ENCODE data around the gene IFT122.

Gene IFT122

DNA sequence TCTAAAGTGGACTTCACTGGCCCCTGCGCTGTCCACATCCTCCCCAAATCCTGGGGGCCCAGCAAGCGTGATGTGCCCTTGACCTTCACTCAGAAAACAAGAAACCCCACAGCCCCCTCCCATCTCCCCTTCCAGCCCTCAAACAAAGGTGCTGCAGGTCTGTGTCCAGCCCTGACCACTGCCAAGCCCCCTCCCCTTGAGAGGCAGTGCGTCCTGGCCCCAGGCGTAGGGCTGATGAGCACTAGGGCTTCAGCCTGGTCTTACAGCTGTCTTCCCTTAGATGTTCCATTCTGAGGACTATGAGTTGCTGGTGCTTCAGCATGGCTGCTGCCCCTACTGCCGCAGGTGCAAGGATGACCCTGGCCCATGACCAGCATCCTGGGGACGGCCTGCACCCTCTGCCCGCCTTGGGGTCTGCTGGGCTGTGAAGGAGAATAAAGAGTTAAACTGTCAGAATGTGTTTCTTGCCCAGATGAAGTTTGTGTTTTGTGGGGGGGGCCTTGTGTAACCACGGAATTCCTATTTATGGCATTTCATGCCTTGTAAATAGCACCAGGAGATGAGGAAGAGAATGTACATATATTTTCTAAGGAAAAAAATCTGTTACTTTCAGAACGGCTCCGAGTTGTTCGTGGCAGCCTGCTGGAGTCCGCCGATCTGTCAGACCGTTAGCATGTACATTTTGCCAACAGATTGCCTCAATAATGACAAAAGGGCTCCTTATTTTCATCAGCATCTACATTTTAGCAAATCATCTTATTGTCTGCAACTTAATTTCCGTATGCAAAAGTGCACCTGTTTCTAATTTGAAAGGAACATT lies 80.1 kb downstream of the IFT122 start:
- DNase-seq, result no peak

DNA sequence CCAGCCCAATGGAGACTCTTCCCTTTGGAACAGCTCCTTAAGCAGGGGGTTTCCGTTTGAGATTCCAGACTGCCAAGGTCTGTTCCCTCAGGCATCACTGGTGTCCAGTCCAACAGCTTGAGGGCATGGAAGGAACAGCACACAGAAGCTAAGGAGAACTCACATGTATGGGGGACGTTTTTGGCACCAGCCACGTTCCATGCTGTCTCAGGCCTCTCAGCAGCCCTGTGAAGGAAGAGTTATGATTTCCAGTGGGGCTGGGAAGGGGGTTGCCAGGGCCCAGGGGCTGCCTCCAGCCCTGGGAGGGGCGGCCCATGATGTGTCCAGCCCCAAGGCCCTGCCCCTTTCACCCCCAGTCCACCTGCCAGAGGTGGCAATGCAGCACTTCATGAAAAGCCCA lies 80.9 kb downstream of the IFT122 start:
- DNase-seq, result no peak

DNA sequence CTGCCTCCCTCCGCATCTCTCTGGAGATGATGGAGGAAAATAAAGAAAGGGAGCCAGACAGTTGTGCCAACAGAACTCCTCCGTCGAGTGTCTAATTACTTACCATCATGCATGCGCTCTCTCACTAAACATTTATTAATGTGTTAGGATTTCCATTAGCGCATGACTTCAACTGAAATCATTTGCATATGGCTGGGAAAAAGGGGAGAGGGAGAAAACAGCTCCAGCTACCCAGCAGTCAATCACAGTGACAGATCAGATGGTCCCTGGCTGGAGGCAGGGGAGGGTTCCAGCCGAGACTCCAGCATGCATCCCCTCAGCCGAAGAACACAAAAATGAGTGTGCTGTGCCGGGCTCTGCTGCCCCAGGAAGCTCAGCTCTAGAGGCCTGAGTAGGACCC lies 81.6 kb downstream of the IFT122 start:
- DNase-seq, result no peak

DNA sequence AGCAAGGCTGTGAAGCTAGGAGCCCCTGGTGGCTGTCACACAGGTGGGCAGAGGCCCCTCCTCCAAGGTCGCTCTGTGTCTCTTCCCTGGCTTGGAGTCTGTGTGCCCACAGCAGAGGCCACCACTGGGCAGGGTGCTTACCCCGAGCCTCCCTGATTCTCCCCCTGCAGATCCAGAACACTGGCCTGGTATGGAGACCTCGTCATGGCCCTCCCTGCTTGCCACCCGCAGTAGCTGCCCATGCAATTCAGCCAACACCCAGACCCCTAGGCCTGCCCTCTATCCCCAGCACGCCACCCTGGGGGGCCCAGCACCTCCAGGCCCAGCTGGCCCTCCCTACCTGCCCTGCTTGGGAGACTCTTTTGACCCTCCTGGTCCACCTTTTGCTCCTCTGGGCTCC lies 82.9 kb downstream of the IFT122 start:
- DNase-seq, result no peak

DNA sequence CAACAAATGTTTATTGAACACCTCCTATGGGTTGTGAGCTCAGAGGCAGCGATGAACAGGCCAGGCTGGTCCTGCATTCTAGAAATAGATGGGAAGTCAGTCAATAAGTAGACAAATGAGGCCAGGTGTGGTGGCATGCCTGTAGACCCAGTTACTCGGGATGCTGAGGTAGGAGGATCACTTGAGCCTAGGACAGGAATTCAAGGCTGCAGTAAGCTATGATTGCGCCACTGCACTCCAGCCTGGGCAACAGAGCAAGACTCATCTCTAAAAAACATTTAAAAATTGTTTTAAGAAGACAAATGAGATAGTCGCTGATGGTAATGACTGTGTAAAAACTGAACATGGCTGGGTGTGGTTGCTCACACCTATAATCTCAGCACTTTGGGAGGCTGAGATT lies 84.1 kb downstream of the IFT122 start:
- DNase-seq, result no peak

DNA sequence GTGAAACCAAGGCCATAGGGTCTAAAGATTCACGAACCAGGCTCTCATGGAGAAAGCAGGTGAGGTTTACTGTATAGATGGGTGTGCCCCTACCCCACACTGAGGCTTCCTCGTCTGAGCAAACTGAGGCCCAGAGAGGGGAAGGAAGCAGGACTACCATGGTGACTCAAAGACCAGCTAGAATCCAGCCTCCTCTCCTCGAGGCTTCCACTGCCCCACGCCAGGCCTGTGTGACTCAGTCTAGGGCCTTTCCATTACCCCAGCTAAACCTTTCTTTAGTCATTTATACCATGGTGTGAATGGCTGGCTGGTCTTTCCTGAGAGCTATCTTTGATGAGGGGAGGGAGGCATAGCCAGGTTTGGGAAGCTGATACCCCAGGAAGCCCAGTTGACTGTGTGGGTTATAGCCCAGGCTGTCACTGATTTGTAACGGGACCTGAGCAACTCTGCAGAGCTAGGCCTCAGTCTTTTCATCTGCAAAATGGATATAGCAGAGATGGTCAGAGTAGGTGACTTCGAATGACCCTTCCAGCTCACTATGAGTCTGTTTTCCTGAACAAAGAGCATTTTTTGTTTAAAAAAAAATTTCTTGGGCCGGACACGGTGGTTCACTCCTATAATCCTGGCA lies 85.4 kb downstream of the IFT122 start:
- DNase-seq, result no peak

DNA sequence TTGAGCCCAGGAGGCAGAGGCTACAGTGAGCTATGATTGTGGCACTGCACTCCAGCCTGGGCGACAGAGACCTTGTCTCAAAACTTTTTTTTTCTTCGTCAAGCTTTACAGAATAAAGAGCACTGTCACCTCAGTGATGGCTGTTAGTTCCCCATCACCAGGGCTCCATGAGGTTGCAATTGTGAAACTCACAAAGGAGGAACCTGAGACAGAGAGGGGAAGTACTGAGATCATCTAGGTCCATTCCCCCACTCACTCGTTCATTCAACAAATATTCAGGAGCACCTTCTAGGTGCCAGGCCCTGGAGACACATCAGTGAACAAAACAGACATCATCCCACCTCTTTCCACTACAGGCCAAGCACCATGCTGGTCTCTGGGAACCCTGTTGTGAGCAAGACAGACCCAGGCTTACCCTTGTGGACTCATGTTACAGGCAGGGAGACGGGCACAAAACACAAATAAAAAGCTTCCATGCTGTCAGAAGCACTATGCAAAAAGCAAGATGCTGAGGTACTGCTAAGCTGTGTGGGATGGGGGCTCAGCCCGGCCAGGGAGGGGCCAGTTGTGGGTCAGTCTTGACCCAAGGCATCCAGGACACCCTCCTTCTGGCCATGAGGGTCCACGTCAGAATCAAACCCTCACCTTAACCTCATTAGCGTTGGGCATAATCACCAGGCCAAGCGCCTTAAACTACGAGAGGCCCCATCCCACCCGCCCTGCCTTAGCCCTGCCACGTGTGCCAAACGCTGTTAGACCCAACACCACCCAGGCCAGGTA lies 86.3 kb downstream of the IFT122 start:
- DNase-seq, result peak in 1 of 2 experiments; percentile 26

DNA sequence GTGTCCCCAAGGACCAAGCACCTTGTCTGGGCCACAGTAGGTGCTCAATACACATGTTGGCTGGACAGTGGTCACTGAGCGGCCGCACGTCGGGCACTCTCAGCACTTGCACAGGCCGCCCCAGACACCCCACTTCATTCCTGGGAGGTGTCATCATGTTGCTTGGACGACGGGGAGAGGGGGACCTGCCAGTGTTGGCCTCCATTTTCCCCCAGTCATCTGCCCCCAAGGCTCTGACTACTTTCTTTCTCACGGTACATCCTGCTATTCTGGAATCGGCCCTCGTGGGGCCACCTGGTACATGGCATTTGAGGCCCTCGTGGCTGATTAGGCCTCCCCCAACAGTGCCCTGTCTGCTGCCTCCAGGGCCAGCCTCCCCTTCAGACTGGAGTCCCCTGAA lies 87.2 kb downstream of the IFT122 start:
- no peak for DNase-seq

DNA sequence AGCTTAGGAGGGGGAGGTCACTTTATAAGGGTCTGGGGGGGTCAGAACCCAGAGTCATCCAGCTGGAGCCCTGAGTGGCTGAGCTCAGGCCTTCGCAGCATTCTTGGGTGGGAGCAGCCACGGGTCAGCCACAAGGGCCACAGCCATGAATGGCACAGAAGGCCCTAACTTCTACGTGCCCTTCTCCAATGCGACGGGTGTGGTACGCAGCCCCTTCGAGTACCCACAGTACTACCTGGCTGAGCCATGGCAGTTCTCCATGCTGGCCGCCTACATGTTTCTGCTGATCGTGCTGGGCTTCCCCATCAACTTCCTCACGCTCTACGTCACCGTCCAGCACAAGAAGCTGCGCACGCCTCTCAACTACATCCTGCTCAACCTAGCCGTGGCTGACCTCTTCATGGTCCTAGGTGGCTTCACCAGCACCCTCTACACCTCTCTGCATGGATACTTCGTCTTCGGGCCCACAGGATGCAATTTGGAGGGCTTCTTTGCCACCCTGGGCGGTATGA lies 88.6 kb downstream of the IFT122 start, which contains the start of gene RHO:
Gene RHO, plus strand, starts transcription at position 51 of the 512 bp plus-strand sequence. Its CDS starts 95 bp downstream, at position 146.
- no peak for DNase-seq

DNA sequence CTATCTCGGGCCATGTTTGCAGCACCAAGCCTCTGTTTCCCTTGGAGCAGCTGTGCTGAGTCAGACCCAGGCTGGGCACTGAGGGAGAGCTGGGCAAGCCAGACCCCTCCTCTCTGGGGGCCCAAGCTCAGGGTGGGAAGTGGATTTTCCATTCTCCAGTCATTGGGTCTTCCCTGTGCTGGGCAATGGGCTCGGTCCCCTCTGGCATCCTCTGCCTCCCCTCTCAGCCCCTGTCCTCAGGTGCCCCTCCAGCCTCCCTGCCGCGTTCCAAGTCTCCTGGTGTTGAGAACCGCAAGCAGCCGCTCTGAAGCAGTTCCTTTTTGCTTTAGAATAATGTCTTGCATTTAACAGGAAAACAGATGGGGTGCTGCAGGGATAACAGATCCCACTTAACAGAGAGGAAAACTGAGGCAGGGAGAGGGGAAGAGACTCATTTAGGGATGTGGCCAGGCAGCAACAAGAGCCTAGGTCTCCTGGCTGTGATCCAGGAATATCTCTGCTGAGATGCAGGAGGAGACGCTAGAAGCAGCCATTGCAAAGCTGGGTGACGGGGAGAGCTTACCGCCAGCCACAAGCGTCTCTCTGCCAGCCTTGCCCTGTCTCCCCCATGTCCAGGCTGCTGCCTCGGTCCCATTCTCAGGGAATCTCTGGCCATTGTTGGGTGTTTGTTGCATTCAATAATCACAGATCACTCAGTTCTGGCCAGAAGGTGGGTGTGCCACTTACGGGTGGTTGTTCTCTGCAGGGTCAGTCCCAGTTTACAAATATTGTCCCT lies 89.6 kb downstream of the IFT122 start:
- no peak for DNase-seq

DNA sequence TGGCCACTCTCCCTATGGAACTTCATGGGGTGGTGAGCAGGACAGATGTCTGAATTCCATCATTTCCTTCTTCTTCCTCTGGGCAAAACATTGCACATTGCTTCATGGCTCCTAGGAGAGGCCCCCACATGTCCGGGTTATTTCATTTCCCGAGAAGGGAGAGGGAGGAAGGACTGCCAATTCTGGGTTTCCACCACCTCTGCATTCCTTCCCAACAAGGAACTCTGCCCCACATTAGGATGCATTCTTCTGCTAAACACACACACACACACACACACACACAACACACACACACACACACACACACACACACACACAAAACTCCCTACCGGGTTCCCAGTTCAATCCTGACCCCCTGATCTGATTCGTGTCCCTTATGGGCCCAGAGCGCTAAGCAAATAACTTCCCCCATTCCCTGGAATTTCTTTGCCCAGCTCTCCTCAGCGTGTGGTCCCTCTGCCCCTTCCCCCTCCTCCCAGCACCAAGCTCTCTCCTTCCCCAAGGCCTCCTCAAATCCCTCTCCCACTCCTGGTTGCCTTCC lies 90.3 kb downstream of the IFT122 start:
- DNase-seq, result no peak

DNA sequence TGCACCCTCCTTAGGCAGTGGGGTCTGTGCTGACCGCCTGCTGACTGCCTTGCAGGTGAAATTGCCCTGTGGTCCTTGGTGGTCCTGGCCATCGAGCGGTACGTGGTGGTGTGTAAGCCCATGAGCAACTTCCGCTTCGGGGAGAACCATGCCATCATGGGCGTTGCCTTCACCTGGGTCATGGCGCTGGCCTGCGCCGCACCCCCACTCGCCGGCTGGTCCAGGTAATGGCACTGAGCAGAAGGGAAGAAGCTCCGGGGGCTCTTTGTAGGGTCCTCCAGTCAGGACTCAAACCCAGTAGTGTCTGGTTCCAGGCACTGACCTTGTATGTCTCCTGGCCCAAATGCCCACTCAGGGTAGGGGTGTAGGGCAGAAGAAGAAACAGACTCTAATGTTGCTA lies 90.8 kb downstream of the IFT122 start:
- no peak for DNase-seq

DNA sequence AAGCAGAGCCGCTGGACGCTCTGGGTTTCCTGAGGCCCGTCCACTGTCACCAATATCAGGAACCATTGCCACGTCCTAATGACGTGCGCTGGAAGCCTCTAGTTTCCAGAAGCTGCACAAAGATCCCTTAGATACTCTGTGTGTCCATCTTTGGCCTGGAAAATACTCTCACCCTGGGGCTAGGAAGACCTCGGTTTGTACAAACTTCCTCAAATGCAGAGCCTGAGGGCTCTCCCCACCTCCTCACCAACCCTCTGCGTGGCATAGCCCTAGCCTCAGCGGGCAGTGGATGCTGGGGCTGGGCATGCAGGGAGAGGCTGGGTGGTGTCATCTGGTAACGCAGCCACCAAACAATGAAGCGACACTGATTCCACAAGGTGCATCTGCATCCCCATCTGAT lies 91.7 kb downstream of the IFT122 start:
- no peak for DNase-seq

DNA sequence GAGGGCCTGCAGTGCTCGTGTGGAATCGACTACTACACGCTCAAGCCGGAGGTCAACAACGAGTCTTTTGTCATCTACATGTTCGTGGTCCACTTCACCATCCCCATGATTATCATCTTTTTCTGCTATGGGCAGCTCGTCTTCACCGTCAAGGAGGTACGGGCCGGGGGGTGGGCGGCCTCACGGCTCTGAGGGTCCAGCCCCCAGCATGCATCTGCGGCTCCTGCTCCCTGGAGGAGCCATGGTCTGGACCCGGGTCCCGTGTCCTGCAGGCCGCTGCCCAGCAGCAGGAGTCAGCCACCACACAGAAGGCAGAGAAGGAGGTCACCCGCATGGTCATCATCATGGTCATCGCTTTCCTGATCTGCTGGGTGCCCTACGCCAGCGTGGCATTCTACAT lies 92.2 kb downstream of the IFT122 start:
- no peak for DNase-seq

DNA sequence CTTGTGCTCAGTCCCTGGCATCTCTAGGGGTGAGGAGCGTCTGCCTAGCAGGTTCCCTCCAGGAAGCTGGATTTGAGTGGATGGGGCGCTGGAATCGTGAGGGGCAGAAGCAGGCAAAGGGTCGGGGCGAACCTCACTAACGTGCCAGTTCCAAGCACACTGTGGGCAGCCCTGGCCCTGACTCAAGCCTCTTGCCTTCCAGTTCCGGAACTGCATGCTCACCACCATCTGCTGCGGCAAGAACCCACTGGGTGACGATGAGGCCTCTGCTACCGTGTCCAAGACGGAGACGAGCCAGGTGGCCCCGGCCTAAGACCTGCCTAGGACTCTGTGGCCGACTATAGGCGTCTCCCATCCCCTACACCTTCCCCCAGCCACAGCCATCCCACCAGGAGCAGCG lies 93.4 kb downstream of the IFT122 start:
- no peak for DNase-seq

DNA sequence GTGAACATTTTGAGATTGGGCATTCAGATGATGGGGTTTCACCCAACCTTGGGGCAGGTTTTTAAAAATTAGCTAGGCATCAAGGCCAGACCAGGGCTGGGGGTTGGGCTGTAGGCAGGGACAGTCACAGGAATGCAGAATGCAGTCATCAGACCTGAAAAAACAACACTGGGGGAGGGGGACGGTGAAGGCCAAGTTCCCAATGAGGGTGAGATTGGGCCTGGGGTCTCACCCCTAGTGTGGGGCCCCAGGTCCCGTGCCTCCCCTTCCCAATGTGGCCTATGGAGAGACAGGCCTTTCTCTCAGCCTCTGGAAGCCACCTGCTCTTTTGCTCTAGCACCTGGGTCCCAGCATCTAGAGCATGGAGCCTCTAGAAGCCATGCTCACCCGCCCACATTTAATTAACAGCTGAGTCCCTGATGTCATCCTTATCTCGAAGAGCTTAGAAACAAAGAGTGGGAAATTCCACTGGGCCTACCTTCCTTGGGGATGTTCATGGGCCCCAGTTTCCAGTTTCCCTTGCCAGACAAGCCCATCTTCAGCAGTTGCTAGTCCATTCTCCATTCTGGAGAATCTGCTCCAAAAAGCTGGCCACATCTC lies 94.5 kb downstream of the IFT122 start:
- no peak for DNase-seq

DNA sequence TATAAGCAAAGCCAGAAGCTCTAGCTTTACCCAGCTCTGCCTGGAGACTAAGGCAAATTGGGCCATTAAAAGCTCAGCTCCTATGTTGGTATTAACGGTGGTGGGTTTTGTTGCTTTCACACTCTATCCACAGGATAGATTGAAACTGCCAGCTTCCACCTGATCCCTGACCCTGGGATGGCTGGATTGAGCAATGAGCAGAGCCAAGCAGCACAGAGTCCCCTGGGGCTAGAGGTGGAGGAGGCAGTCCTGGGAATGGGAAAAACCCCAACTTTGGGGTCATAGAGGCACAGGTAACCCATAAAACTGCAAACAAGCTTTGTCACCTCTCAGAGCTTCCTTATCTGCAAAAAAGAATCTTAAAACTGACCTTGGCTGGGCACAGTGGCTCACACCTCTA lies 95.1 kb downstream of the IFT122 start:
- no peak for DNase-seq

DNA sequence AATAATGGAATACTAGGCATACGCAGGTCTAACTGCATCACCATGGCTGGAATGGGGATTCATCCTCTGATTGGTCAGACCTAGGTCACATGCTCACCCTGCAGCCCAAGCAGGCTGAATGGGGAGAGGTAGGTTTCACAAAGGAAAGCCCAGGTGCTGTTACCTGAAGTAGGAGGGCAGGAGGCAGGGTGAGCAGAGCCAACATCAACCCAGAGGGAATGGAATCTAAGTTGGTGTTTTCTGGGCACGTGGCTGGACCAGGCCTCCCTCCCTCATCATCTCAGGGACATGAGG lies 96.3 kb downstream of the IFT122 start:
- no peak for DNase-seq

DNA sequence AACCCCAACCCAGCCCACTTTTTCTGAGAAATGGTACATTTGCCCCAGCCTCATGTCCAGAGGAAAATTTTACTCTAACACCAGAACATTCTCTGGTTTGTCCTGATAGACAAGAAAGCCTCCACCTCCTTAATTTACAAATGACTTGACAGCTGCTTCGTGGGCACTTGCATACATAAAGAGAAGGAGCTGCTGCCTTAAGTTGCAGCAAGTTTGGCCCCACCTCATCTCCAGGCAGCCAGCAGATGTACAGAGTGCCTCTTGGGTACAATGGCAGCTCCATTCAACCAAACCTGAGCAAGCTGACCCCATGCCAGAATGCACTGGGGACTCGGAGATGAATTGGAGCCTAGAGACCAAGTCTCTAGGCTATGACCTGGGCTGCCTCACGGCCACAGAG lies 96.8 kb downstream of the IFT122 start:
- peak in 1 of 2 experiments; percentile 7 for DNase-seq

DNA sequence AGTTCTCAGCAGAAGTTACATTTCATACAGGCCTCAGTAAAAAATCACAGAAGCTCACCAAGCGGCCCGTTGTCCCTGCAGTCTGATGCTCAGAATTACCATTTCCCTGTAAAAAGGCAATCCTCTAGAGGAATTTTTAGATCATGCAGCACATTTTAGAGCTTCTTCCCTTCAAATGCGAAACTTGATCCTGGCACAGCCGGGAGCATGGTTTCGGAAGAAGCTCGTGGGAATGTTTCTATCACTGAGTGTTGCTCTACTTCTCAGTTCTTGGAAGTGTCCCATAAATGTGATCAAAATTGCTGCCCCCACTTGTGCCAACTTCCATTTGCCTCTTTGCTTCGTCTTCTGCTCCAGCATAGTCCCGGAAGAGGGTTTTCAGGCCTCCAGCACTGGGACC lies 99.2 kb downstream of the IFT122 start:
- DNase-seq, result no peak

DNA sequence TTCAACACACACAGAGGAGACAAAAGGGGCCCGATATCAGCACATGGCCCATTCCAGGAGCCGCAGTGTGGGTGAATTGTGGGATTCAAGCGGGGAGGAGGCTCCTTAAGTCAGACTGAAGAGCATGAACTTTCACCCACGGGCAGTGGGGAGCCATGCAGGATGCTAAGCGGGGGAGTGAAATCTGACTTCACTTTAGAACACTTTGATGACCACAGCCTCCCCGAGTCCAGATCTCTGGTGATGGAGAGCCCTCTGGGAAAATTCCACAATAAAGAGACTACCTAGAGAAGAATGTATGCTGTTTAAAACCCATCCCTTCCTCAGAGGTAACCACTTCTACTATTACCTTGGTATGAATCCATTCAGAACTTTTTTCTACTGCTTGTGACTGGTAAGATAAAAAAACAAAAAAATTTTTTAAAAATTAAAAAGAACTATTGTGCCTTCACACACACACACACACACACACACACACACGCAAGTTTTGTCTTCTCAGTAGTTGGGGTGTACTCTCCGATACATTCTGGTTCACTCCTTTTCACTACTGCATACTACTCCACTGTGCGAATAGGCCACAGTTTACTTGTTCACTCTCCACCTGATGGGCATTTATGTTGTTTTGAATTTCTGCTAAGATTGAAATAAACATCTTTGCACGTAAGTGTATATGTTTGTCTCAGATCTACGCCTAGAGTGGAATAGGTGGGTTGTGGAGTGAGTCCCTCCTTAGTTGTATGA lies 100.9 kb downstream of the IFT122 start:
- no peak for DNase-seq

DNA sequence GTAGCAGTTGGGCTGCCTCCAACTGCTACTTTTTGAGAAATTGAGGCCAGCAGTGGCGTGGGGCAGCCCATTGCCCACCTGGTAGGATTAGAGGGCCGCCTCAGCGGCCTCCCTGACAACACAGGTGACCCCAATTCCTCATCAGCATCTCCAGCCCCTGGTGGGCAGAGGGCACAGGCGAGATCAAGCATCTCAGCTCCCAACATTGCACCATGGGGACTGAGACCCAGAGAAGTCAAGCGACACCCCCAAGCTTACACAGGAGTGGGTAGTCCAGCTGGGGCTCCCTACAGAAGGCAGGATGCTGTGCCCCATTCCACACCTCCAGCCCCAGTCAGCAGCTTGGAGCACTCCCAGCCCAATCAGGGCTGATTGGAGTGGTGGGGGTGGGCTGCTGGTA lies 102.7 kb downstream of the IFT122 start:
- no peak for DNase-seq

Measured in NCI-H524 (cell line).